ENCODE measurements around the gene EGR2. TPM values are rescaled to one million over a fixed set of nuclear protein-coding genes. Genes with fewer than 3 reads are reported as not detected.

Gene EGR2
- total and polyA plus RNA-seq, 10 of the 15 experiments (the other 5 are each of a cell fraction or from before 2014, with no cell fraction given), result 8.3 to 56.5 (median 16.2) TPM

DNA sequence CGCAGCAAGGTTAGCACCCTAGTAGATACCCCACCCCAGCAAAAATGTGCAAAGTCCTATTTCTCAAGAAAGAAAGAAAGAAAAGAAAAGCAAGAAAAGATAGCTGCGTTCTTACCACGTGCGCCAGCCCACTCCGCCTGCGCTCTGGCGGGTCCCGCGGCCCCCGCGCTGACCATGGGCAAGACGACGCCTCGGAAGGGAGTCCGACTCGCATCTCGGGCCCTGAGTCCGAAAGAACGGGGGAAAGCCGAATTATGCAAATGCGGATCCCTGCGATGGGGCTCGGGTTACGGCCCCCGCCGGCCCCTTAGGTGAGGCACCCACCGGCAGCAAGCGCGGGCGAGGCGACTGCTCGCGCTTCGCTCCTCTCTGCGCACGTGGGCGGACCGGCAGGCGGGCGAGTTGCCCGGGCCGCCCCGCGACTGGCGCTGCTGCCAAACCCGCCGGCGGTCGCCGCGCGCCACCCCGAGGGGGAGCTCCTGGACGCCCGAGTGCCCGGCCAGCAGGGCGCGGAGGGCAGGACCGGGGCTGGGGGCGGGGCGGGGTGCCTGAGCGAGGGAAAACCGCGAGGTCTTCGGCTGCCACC, 2.4 kb upstream of the EGR2 start (continued):
- no peak for TF ChIP-seq BCL3 (IDR thresholded peaks at IDR 0.05; ENCODE audit: borderline replicate concordance, insufficient read depth, low read depth, low read length, poor library complexity, severe bottlenecking)
- TF ChIP-seq, protein P1, sequence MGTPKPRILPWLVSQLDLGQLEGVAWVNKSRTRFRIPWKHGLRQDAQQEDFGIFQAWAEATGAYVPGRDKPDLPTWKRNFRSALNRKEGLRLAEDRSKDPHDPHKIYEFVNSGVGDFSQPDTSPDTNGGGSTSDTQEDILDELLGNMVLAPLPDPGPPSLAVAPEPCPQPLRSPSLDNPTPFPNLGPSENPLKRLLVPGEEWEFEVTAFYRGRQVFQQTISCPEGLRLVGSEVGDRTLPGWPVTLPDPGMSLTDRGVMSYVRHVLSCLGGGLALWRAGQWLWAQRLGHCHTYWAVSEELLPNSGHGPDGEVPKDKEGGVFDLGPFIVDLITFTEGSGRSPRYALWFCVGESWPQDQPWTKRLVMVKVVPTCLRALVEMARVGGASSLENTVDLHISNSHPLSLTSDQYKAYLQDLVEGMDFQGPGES (IDR thresholded peaks at IDR 0.05), result no peak
- 0 out of 2 replicates have a peak, but pooled peaks have one; percentile 16 for TF ChIP-seq TCF12 (IDR thresholded peaks at IDR 0.05; ENCODE audit: low read depth, low read length)
- TF ChIP-seq, protein P2, sequence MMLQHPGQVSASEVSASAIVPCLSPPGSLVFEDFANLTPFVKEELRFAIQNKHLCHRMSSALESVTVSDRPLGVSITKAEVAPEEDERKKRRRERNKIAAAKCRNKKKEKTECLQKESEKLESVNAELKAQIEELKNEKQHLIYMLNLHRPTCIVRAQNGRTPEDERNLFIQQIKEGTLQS (IDR thresholded peaks at IDR 0.05; ENCODE audit: borderline replicate concordance, extremely low read depth, low read depth, low read length), result no peak
- peak; percentile 40; the same call in 1 of the 2 replicates for TF ChIP-seq ZNF217 (IDR thresholded peaks at IDR 0.05)
- no peak for TF ChIP-seq EP300 (IDR thresholded peaks at IDR 0.05; ENCODE audit: borderline replicate concordance in 1 of 2, control insufficient read depth in 1 of 2, low read depth in 2 of 2, low read length in 2 of 2)
- TF ChIP-seq IRF5 (IDR thresholded peaks at IDR 0.05; ENCODE audit: borderline replicate concordance), result no peak
- TF ChIP-seq KAT2A (conservative IDR thresholded peaks at IDR 0.05; ENCODE audit: control insufficient read depth, low read depth, low read length), result no peak
- 0 out of 2 replicates have a peak, but pooled peaks have one; percentile 38 for TF ChIP-seq NKRF (conservative IDR thresholded peaks at IDR 0.05)
- TF ChIP-seq WRNIP1 (IDR thresholded peaks at IDR 0.05; ENCODE audit: borderline replicate concordance, low read depth, low read length), result no peak
- TF ChIP-seq FOXK2 (IDR thresholded peaks at IDR 0.05), result no peak
- no peak for TF ChIP-seq REST (IDR thresholded peaks at IDR 0.05; ENCODE audit: low read depth, low read length)
- TF ChIP-seq SMAD1 (IDR thresholded peaks at IDR 0.05; ENCODE audit: low read depth, partially characterized antibody), result no peak
- TF ChIP-seq JUND (IDR thresholded peaks at IDR 0.05; ENCODE audit: low read depth, low read length), result no peak
- TF ChIP-seq SP1 (IDR thresholded peaks at IDR 0.05; ENCODE audit: low read depth, low read length), result no peak
- no peak for TF ChIP-seq ZSCAN29 (IDR thresholded peaks at IDR 0.05)
- TF ChIP-seq DPF2 (IDR thresholded peaks at IDR 0.05), result peak; percentile 58; the same call in 1 of the 2 replicates
- TF ChIP-seq JUNB (IDR thresholded peaks at IDR 0.05), result no peak
- no peak for TF ChIP-seq MYB (IDR thresholded peaks at IDR 0.05; ENCODE audit: borderline replicate concordance, low read depth, low read length)
- no peak for TF ChIP-seq STAT3 (IDR thresholded peaks at IDR 0.05; ENCODE audit: low read depth, low read length)
- TF ChIP-seq TBL1XR1 (IDR thresholded peaks at IDR 0.05; ENCODE audit: low read depth, low read length), result no peak

All from GM12878 (cell line).